IMR-90 (cell line): ENCODE measurements around the gene IFIT1B. TPM values are rescaled to one million over a fixed set of nuclear protein-coding genes. Genes with fewer than 3 reads are reported as not detected.
A peak's percentile ranks its signal among the peaks of the same experiment; 100 is the strongest.

Source experiments
- ATAC-seq: fragments of 200-7000 bp; cut with Tn5 transposase; 2 replicates; pipeline ENCODE4 v1.9.1; 2020; ENCODE audit warnings: low read depth, mild to moderate bottlenecking, moderate library complexity
- BruUV-seq: library from RNA; stranded (reverse); fragments of 400-500 nt; replicated peaks from 2 replicates; lab custom pipeline; 2021; lab: Mats Ljungman, UMichigan
- CTCF ChIA-PET: fragments of 300-600 bp; formaldehyde crosslinking; extraction: SDS; loops from one replicate; lab custom pipeline; 2021; ENCODE audit warnings: antibody characterized with exemption; lab: Yijun Ruan, JAX
- POLR2A ChIA-PET: fragments of 300-600 bp; sonication (Branson Sonifier 250); formaldehyde crosslinking; loops from one replicate; lab custom pipeline; 2022; ENCODE audit warnings: antibody characterized with exemption; ENCODE audit not compliant: unreplicated experiment; lab: Charles Lee
- DNase-seq: peaks from one replicate; pipeline ENCODE4 v3.0.0; 2013
- H2AFZ ChIP-seq: replicated peaks from 2 replicates; pipeline ENCODE3; 2013; ENCODE audit warnings: low read length, mild to moderate bottlenecking; ENCODE audit not compliant: poor library complexity
- H2AK5ac ChIP-seq: 2 replicates; pipeline ENCODE4 v1.6.1; 2013; ENCODE audit warnings: low read depth, low read length, inconsistent platforms
- H2AK9ac ChIP-seq: replicated peaks from 2 replicates; pipeline ENCODE3; 2013; ENCODE audit warnings: mild to moderate bottlenecking, low read depth, low read length, moderate library complexity; ENCODE audit not compliant: poor library complexity
- H2BK120ac ChIP-seq: 2 replicates; pipeline ENCODE4 v1.6.1; 2013; ENCODE audit warnings: low read depth, low read length, inconsistent platforms
- H2BK15ac ChIP-seq: 3 replicates; pipeline ENCODE4 v1.6.1; 2013; ENCODE audit warnings: low read depth, low read length, inconsistent platforms
- H2BK20ac ChIP-seq: 2 replicates; pipeline ENCODE4 v1.6.1; 2013; ENCODE audit warnings: low read depth, mild to moderate bottlenecking, inconsistent platforms, low read length, moderate library complexity
- H2BK5ac ChIP-seq: 2 replicates; pipeline ENCODE4 v1.6.1; 2013; ENCODE audit warnings: mild to moderate bottlenecking, low read depth, low read length, inconsistent platforms; ENCODE audit not compliant: poor library complexity, severe bottlenecking
- H3K14ac ChIP-seq: replicated peaks from 2 replicates; pipeline ENCODE4 v1.6.1; 2013; ENCODE audit warnings: low read depth, low read length, inconsistent platforms
- H3K18ac ChIP-seq: 2 replicates; pipeline ENCODE4 v1.6.1; 2013; ENCODE audit warnings: low read depth, low read length, control low read depth
- H3K23ac ChIP-seq: 2 replicates; pipeline ENCODE4 v1.6.1; 2013; ENCODE audit warnings: low read depth, low read length, inconsistent platforms
- H3K27ac ChIP-seq: 2 replicates; pipeline ENCODE4 v1.5.1; 2013; ENCODE audit warnings: mild to moderate bottlenecking, control low read depth, low read length; ENCODE audit not compliant: insufficient read depth
- H3K27me3 ChIP-seq: 2 replicates; pipeline ENCODE4 v1.6.1; 2013; ENCODE audit warnings: low read length; ENCODE audit not compliant: control insufficient read depth, insufficient read depth
- H3K36me3 ChIP-seq: 2 replicates; pipeline ENCODE4 v1.6.1; 2013; ENCODE audit warnings: low read length, mixed read lengths; ENCODE audit not compliant: control insufficient read depth, insufficient read depth
- H3K4ac ChIP-seq: 2 replicates; pipeline ENCODE4 v1.6.1; 2013; ENCODE audit warnings: low read depth, low read length, inconsistent platforms
- H3K4me1 ChIP-seq: 2 replicates; pipeline ENCODE4 v1.6.1; 2013; ENCODE audit warnings: low read length, mixed read lengths; ENCODE audit not compliant: control insufficient read depth, insufficient read depth
- H3K4me2 ChIP-seq: 2 replicates; pipeline ENCODE4 v1.6.1; 2013; ENCODE audit warnings: low read depth, mild to moderate bottlenecking, control low read depth, low read length, moderate library complexity
- H3K4me3 ChIP-seq: 2 replicates; pipeline ENCODE4 v1.5.1; 2013; ENCODE audit warnings: low read depth, mild to moderate bottlenecking, control low read depth, low read length, moderate library complexity; ENCODE audit not compliant: insufficient read depth
- H3K56ac ChIP-seq: 2 replicates; pipeline ENCODE4 v1.6.1; 2013; ENCODE audit warnings: low read length, inconsistent platforms; ENCODE audit not compliant: insufficient read depth; ENCODE audit errors: extremely low read depth
- H3K79me1 ChIP-seq, 2 experiments: 2 replicates each; pipeline ENCODE4 v1.6.1; 2013; ENCODE audit warnings: low read length in 2 of 2, inconsistent platforms in 1 of 2, low read depth in 1 of 2
- H3K9ac ChIP-seq: 2 replicates; pipeline ENCODE4 v1.6.1; 2013; ENCODE audit warnings: low read depth, low read length, control low read depth
- H3K9me1 ChIP-seq: 2 replicates; pipeline ENCODE4 v1.6.1; 2013; ENCODE audit warnings: low read length, inconsistent platforms; ENCODE audit not compliant: insufficient read depth
- H3K9me3 ChIP-seq: 2 replicates; pipeline ENCODE4 v1.6.1; 2013; ENCODE audit warnings: low read length; ENCODE audit not compliant: control insufficient read depth, insufficient read depth
- H4K20me1 ChIP-seq: 2 replicates; pipeline ENCODE4 v1.6.1; 2013; ENCODE audit warnings: low read length, inconsistent platforms; ENCODE audit not compliant: insufficient read depth
- H4K5ac ChIP-seq: 2 replicates; pipeline ENCODE4 v1.6.1; 2013; ENCODE audit warnings: mild to moderate bottlenecking, low read depth, low read length, control low read depth
- H4K8ac ChIP-seq, 2 experiments: 2 replicates each; pipeline ENCODE4 v1.6.1; 2013; ENCODE audit warnings: low read depth in 2 of 2, low read length in 2 of 2, control low read depth in 1 of 2, inconsistent platforms in 1 of 2
- H4K91ac ChIP-seq: 2 replicates; pipeline ENCODE4 v1.6.1; 2013; ENCODE audit warnings: low read depth, low read length, inconsistent platforms; ENCODE audit not compliant: insufficient read depth
- CEBPB ChIP-seq: IDR thresholded peaks from 2 replicates; pipeline ENCODE4 v1.6.1; 2012; ENCODE audit warnings: low read depth, low read length, improper control_type of control experiment
- CHD1 ChIP-seq: IDR thresholded peaks from 2 replicates; pipeline ENCODE4 v1.6.1; 2012; ENCODE audit warnings: low read depth, low read length, improper control_type of control experiment
- FOS ChIP-seq: fragments of 150-350 bp; IDR thresholded peaks from 2 replicates; pipeline ENCODE4 v1.6.1; 2016; ENCODE audit warnings: low read depth, low read length
- MAFK ChIP-seq: IDR thresholded peaks from 2 replicates; pipeline ENCODE4 v1.6.1; 2012; ENCODE audit warnings: low read depth, low read length, improper control_type of control experiment
- MXI1 ChIP-seq: IDR thresholded peaks from 2 replicates; pipeline ENCODE4 v1.6.1; 2012; ENCODE audit warnings: low read depth, mild to moderate bottlenecking, low read length, moderate library complexity, borderline replicate concordance
- NFE2L2 ChIP-seq: fragments of 150-350 bp; IDR thresholded peaks from 2 replicates; pipeline ENCODE4 v1.6.1; 2016; ENCODE audit warnings: low read depth, mild to moderate bottlenecking, low read length
- POLR2A ChIP-seq: IDR thresholded peaks from 2 replicates; pipeline ENCODE4 v1.6.1; 2012; ENCODE audit warnings: mild to moderate bottlenecking, low read depth, low read length
- RCOR1 ChIP-seq: IDR thresholded peaks from 2 replicates; pipeline ENCODE4 v1.6.1; 2012; ENCODE audit warnings: mild to moderate bottlenecking, low read length, improper control_type of control experiment; ENCODE audit not compliant: insufficient replicate concordance
- RFX5 ChIP-seq: IDR thresholded peaks from 2 replicates; pipeline ENCODE4 v1.8.0; 2012; ENCODE audit warnings: low read depth, mild to moderate bottlenecking, low read length, moderate library complexity
- SMC3 ChIP-seq: fragments of 150-350 bp; IDR thresholded peaks from 2 replicates; pipeline ENCODE4 v1.6.1; 2016; ENCODE audit warnings: low read depth, mild to moderate bottlenecking, antibody characterized with exemption, low read length, moderate library complexity
- WGBS, 2 experiments: methylation state at CpG; one replicate each; pipeline versions ENCODE4 v1.1.5 to v1.1.7; 2013; ENCODE audit warnings: missing lambda C conversion rate in 2 of 2; ENCODE audit not compliant: insufficient read length in 1 of 2; ENCODE audit errors: extremely low coverage in 2 of 2; 5-methylcytosine and 5-hydroxymethylcytosine counted together
- dilution Hi-C: fragments of 300-500 bp; cut with HindIII; formaldehyde crosslinking; loops from one replicate; pipeline ENCODE4 v1.14.3; 2018; ENCODE audit warnings: low sequenced_read_pairs; ENCODE audit not compliant: unreplicated experiment
- in situ Hi-C: fragments of 300-500 bp; cut with MboI; formaldehyde crosslinking; loops from 3 replicates; pipeline ENCODE4 v1.14.3; 2019; ENCODE audit warnings: low sequenced_read_pairs, inconsistent platforms, mixed read lengths
- intact Hi-C: fragments of 100-400 bp; cut with micrococcal nuclease; formaldehyde crosslinking; loops from 2 replicates; pipeline ENCODE4 v1.10.0; 2022
- polyA plus RNA-seq, 3 experiments: library from polyadenylated mRNA; depleted of rRNA; stranded (reverse); fragments of >200 nt; gene quantifications; 2 replicates each; pipeline ENCODE4 v1.2.3, GENCODE V29; 2012; ENCODE audit warnings: low replicate concordance in 1 of 3
- total RNA-seq: library from RNA; depleted of rRNA; stranded (reverse); fragments of >200 nt; gene quantifications from 2 replicates; pipeline ENCODE4 v1.2.3, GENCODE V29; 2012
- TF ChIP-seq, protein P1 (sequence below): conservative IDR thresholded peaks from 2 replicates; pipeline ENCODE4 v1.5.1; 2012; ENCODE audit warnings: mild to moderate bottlenecking, low read depth, low read length, improper control_type of control experiment
- TF ChIP-seq, protein P2 (sequence below): fragments of 150-350 bp; IDR thresholded peaks from 2 replicates; pipeline ENCODE4 v1.6.1; 2016; ENCODE audit warnings: low read depth, mild to moderate bottlenecking, low read length, moderate library complexity, borderline replicate concordance

Gene IFIT1B
- total and polyA plus RNA-seq, 2 of the 4 experiments (the other 2 are of a cell fraction) = not detected

DNA sequence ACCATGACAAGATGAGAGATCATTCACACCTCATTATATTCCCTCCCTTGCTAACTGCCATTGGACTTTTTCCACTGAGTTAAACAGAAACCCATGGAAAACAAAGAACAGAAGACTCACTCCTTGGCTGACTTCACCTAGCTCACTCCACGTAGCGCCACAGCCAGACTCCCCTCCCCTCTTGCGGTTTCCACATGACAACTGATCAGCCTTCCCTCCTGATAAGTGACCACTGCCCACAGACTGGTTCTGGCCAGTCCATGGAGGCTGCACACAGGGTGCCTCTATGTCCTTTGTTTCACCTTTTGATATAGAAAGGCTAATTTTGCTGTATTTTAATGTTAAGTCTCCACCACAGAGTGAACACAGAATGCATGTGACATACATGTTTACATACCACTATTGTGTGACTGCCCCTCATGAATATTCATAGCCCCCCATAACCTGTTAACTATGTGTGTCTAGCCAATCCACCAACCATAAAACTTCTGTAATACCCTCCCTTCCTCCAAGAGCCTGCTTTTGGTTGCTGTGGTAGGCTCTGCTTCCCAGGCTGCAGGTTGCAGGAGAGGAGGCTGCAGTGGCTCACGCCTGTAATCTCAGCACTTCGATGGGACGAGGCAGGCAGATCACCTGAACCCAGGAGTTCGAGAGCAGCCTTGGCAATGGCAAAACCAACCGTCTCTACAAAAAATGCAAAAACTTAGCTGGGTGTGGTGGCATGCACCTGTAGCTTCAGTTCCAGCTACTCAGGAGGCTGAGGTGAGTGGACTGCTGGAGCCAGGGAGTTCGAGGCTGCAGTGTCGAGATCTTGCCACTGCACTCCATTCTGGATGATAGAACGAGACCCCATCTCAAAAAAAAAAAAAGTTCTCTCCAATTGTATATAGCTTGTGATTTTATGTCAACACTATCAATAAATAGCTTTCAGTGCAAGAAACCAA, 26.5 kb downstream of the IFIT1B start:
- Histone ChIP-seq H3K4me2 (no peak overlapping the region), H2AK5ac (no peak overlapping the region), H2AFZ (no peak overlapping the region), H2BK120ac (no peak overlapping the region), H3K18ac (no peak overlapping the region), H3K23ac (no peak overlapping the region), H2BK5ac (no peak overlapping the region), H2BK15ac (no peak overlapping the region), H3K4me1 (no peaks in the 10 kb centered on the region), H4K8ac (no peak overlapping the region), H2BK20ac (no peak overlapping the region), H4K20me1 (no peaks in the 10 kb centered on the region), H4K5ac (no peak overlapping the region), H3K9me1 (no peaks in the 10 kb centered on the region), H4K91ac (no peak overlapping the region), H3K9me3 (no peaks in the 10 kb centered on the region), H2AK9ac (no peak overlapping the region), H3K14ac (no peak overlapping the region), H3K79me1 (no peaks in the 10 kb centered on the region), H3K27me3 (no peaks in the 10 kb centered on the region), H3K56ac (no peak overlapping the region), H3K4ac (no peak overlapping the region), H3K36me3 (peaks cover 4% of the 10 kb centered on the region; the same call in 1 of the 2 replicates), H3K4me3 (no peak overlapping the region), H3K9ac (no peak overlapping the region), H3K27ac (no peak overlapping the region)
- in situ Hi-C loops = no loop called here
- POLR2A ChIA-PET = no interaction called here
- 91% methylated on average over 4 of the region's 11 CpGs; no CpG with 5 or more reads in 1 of the 2 experiments for WGBS, 2 experiments
- ATAC-seq = no peak
- CTCF ChIA-PET = no interaction called here
- TF ChIP-seq FOS = no peak
- TF ChIP-seq MAFK = no peak
- no peak for TF ChIP-seq MXI1
- TF ChIP-seq RFX5 = no peak
- TF ChIP-seq, protein P1, sequence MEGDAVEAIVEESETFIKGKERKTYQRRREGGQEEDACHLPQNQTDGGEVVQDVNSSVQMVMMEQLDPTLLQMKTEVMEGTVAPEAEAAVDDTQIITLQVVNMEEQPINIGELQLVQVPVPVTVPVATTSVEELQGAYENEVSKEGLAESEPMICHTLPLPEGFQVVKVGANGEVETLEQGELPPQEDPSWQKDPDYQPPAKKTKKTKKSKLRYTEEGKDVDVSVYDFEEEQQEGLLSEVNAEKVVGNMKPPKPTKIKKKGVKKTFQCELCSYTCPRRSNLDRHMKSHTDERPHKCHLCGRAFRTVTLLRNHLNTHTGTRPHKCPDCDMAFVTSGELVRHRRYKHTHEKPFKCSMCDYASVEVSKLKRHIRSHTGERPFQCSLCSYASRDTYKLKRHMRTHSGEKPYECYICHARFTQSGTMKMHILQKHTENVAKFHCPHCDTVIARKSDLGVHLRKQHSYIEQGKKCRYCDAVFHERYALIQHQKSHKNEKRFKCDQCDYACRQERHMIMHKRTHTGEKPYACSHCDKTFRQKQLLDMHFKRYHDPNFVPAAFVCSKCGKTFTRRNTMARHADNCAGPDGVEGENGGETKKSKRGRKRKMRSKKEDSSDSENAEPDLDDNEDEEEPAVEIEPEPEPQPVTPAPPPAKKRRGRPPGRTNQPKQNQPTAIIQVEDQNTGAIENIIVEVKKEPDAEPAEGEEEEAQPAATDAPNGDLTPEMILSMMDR = no peak
- TF ChIP-seq, protein P2, sequence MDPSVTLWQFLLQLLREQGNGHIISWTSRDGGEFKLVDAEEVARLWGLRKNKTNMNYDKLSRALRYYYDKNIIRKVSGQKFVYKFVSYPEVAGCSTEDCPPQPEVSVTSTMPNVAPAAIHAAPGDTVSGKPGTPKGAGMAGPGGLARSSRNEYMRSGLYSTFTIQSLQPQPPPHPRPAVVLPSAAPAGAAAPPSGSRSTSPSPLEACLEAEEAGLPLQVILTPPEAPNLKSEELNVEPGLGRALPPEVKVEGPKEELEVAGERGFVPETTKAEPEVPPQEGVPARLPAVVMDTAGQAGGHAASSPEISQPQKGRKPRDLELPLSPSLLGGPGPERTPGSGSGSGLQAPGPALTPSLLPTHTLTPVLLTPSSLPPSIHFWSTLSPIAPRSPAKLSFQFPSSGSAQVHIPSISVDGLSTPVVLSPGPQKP = no peak
- TF ChIP-seq CEBPB = no peak
- no peak for TF ChIP-seq SMC3
- no peak for TF ChIP-seq CHD1
- no peak for TF ChIP-seq RCOR1
- TF ChIP-seq NFE2L2 = no peak
- no peak for TF ChIP-seq POLR2A
- peak; percentile 12 for DNase-seq
- intact Hi-C loops = no loop called here
- dilution Hi-C loops = no loop called here
- no TSS peak for BruUV-seq
